Smooth muscle cell (in vitro differentiated cells): ENCODE data around the gene DLST. TPM values are rescaled to one million over a fixed set of nuclear protein-coding genes. Genes with fewer than 3 reads are reported as not detected.

Experiments
- DNase-seq: peaks from one replicate; lab custom pipeline; 2025; ENCODE audit not compliant: unreplicated experiment; lab: John Stamatoyannopoulos, UW
- H2AFZ ChIP-seq: fragments of 200-600 bp; sonication (generic); 2 replicates; pipeline ENCODE4 v1.6.0; 2016; ENCODE audit warnings: antibody characterized with exemption, low read depth, mild to moderate bottlenecking
- H3F3A ChIP-seq: fragments of 200-600 bp; sonication (generic); 2 replicates; pipeline ENCODE4 v1.6.0; 2017; ENCODE audit warnings: antibody characterized with exemption, low read depth
- H3K27ac ChIP-seq: fragments of 200-600 bp; sonication (generic); 2 replicates; pipeline ENCODE4 v1.5.1; 2016; ENCODE audit warnings: low read depth, mild to moderate bottlenecking
- H3K27me3 ChIP-seq: fragments of 200-600 bp; sonication (generic); 2 replicates; pipeline ENCODE4 v1.6.1; 2016; ENCODE audit warnings: low read depth, mild to moderate bottlenecking
- H3K36me3 ChIP-seq: fragments of 200-600 bp; sonication (generic); 2 replicates; pipeline ENCODE4 v1.5.1; 2016; ENCODE audit warnings: low read depth
- H3K4me1 ChIP-seq: fragments of 200-600 bp; sonication (generic); 2 replicates; pipeline ENCODE4 v1.5.1; 2016; ENCODE audit warnings: low read depth
- H3K4me2 ChIP-seq: fragments of 200-600 bp; sonication (generic); 2 replicates; pipeline ENCODE4 v1.6.0; 2016; ENCODE audit warnings: mild to moderate bottlenecking
- H3K4me3 ChIP-seq: fragments of 200-600 bp; sonication (generic); 2 replicates; pipeline ENCODE4 v1.5.1; 2016; ENCODE audit warnings: mild to moderate bottlenecking
- H3K79me2 ChIP-seq: fragments of 200-600 bp; sonication (generic); 2 replicates; pipeline ENCODE4 v1.6.0; 2016; ENCODE audit warnings: low read depth, mild to moderate bottlenecking
- H3K9ac ChIP-seq: fragments of 200-600 bp; sonication (generic); 2 replicates; pipeline ENCODE4 v1.6.0; 2016; ENCODE audit warnings: low read depth
- H3K9me3 ChIP-seq: fragments of 200-600 bp; sonication (generic); replicated peaks from 2 replicates; pipeline ENCODE4 v1.5.1; 2016; ENCODE audit warnings: low read depth
- H4K20me1 ChIP-seq: fragments of 200-600 bp; sonication (generic); 2 replicates; pipeline ENCODE4 v1.6.0; 2016; ENCODE audit warnings: low read depth
- CTCF ChIP-seq: fragments of 200-600 bp; sonication (generic); IDR thresholded peaks from 2 replicates; pipeline ENCODE4 v1.5.1; 2017; ENCODE audit warnings: borderline replicate concordance, mild to moderate bottlenecking, antibody characterized with exemption; ENCODE audit not compliant: insufficient read depth, poor library complexity, severe bottlenecking
- WGBS: methylation state at CpG from one replicate; pipeline ENCODE4 v1.1.7; 2016; ENCODE audit warnings: low lambda C conversion rate; 5-methylcytosine and 5-hydroxymethylcytosine counted together
- polyA plus RNA-seq: library from polyadenylated mRNA; unstranded; fragments of >200 nt; fragmentation: Nextera tagmentation; extraction: Ambion mirVana; gene quantifications from 2 replicates; pipeline ENCODE4 v1.2.1, GENCODE V29; 2016
- total RNA-seq: library from RNA; depleted of rRNA; stranded (reverse); fragments of >200 nt; gene quantifications from 2 replicates; pipeline ENCODE4 v1.2.3, GENCODE V29; 2014

The DLST gene
- total and polyA plus RNA-seq, 2 experiments from 2014 or later, result 4.9 to 46.9 TPM

GRCh38 chr14:74840603-74841030, 41.1 kb upstream of the DLST start:
- H3F3A ChIP-seq, result peaks cover 9% of the 10 kb centered on the region
- no peaks in the 10 kb centered on the region for H3K4me1 ChIP-seq
- TF ChIP-seq CTCF, result no peak
- H3K9me3 ChIP-seq, result no peaks in the 10 kb centered on the region
- H4K20me1 ChIP-seq, result no peaks in the 10 kb centered on the region
- no peak overlapping the region for H2AFZ ChIP-seq
- H3K4me3 ChIP-seq, result no peak overlapping the region
- no peak overlapping the region for H3K9ac ChIP-seq
- no peaks in the 10 kb centered on the region for H3K27me3 ChIP-seq
- DNase-seq, result no peak
- 97% methylated on average over 5 of the region's 5 CpGs for WGBS
- H3K4me2 ChIP-seq, result no peak overlapping the region
- H3K27ac ChIP-seq, result no peak overlapping the region
- no peaks in the 10 kb centered on the region for H3K36me3 ChIP-seq
- H3K79me2 ChIP-seq, result no peaks in the 10 kb centered on the region

GRCh38 chr14:74841230-74842207, 40.2 kb upstream of the DLST start:
- 98% methylated on average over 4 of the region's 4 CpGs for WGBS
- Histone ChIP-seq H3K4me2 (no peak overlapping the region), H3K9me3 (no peaks in the 10 kb centered on the region), H3K79me2 (no peaks in the 10 kb centered on the region), H3K4me1 (peaks cover 4% of the 10 kb centered on the region), H3K27me3 (no peaks in the 10 kb centered on the region), H3K27ac (no peak overlapping the region), H2AFZ (no peak overlapping the region), H4K20me1 (no peaks in the 10 kb centered on the region), H3F3A (peaks cover 16% of the 10 kb centered on the region), H3K36me3 (no peaks in the 10 kb centered on the region), H3K4me3 (no peak overlapping the region), H3K9ac (no peak overlapping the region)
- no peak for DNase-seq
- TF ChIP-seq CTCF, result no peak

- no peak overlapping the region for H2AFZ ChIP-seq
- peaks cover 19% of the 10 kb centered on the region for H3F3A ChIP-seq
- no peak for DNase-seq
- no peaks in the 10 kb centered on the region for H3K36me3 ChIP-seq
- H3K79me2 ChIP-seq, result no peaks in the 10 kb centered on the region
- peak overlapping the region; percentile 4 for H3K27ac ChIP-seq
- no peaks in the 10 kb centered on the region for H3K9me3 ChIP-seq
- H3K4me2 ChIP-seq, result no peak overlapping the region
- TF ChIP-seq CTCF, result no peak
- H3K27me3 ChIP-seq, result no peaks in the 10 kb centered on the region
- no peak overlapping the region for H3K9ac ChIP-seq
- no peaks in the 10 kb centered on the region for H4K20me1 ChIP-seq
- H3K4me1 ChIP-seq, result peaks cover 6% of the 10 kb centered on the region
- no peak overlapping the region for H3K4me3 ChIP-seq
Observed at GRCh38 chr14:74843653-74844052, 38.1 kb upstream of the DLST start.
